B cell (primary cell): ENCODE results near the gene CCDC137. TPM values are rescaled to one million over a fixed set of nuclear protein-coding genes. Genes with fewer than 3 reads are reported as not detected.

Experiments used
- ATAC-seq: fragments of 200-7000 bp; cut with Tn5 transposase; one replicate; pipeline ENCODE4 v1.10.0; 2021; ENCODE audit warnings: low read depth, mild to moderate bottlenecking, moderate number of reproducible peaks, moderate library complexity
- CTCF ChIA-PET: fragments of 350-600 bp; sonication (Branson Sonifier 250); formaldehyde crosslinking; loops from one replicate; lab custom pipeline; 2021; ENCODE audit warnings: antibody characterized with exemption, inconsistent platforms; lab: Charles Lee
- POLR2A ChIA-PET: fragments of 350-600 bp; sonication (Branson Sonifier 250); formaldehyde crosslinking; loops from one replicate; lab custom pipeline; 2021; ENCODE audit warnings: antibody characterized with exemption; lab: Charles Lee
- DNase-seq: peaks from one replicate; pipeline ENCODE4 v3.0.0; 2013
- H2AFZ ChIP-seq: 2 replicates; pipeline ENCODE4 v1.6.1; 2012; ENCODE audit warnings: mild to moderate bottlenecking, low read depth, low read length; ENCODE audit not compliant: insufficient read depth, poor library complexity, severe bottlenecking
- H3K27ac ChIP-seq, 2 donors: 1 replicate in 1 of 2; 2 replicates in 1 of 2; pipeline ENCODE4 v1.5.1; 2012 to 2013; ENCODE audit warnings: low read length in 2 of 2, mild to moderate bottlenecking in 2 of 2, moderate library complexity in 1 of 2
- H3K27me3 ChIP-seq, 4 experiments: fragments of 200-600 bp in 1 of 4; sonication (generic) in 1 of 4; replicated peaks in 1 of 4; 1 replicate in 2 of 4; 2 replicates in 2 of 4; pipeline versions ENCODE4 v1.6.1 to v1.7.0; 2013 to 2016; ENCODE audit warnings: low read length in 3 of 4, mild to moderate bottlenecking in 2 of 4, mixed read lengths in 1 of 4, moderate library complexity in 1 of 4; ENCODE audit not compliant: insufficient read depth in 4 of 4, control insufficient read depth in 3 of 4; ENCODE audit errors: control extremely low read depth in 1 of 4
- H3K36me3 ChIP-seq, 2 experiments: replicated peaks in 1 of 2; 1 replicate in 1 of 2; 2 replicates in 1 of 2; pipeline versions ENCODE4 v1.6.1 to v1.7.1; 2013; ENCODE audit warnings: low read length in 1 of 2; ENCODE audit not compliant: insufficient read depth in 2 of 2, control insufficient read depth in 1 of 2; ENCODE audit errors: control extremely low read depth in 1 of 2, extremely low read depth in 1 of 2
- H3K4me1 ChIP-seq, 2 donors: fragments of 200-600 bp in 1 of 2; sonication (generic) in 1 of 2; 1 replicate in 1 of 2; 2 replicates in 1 of 2; pipeline versions ENCODE4 v1.5.1 to v1.6.1; 2013 to 2017; ENCODE audit warnings: low read length in 2 of 2; ENCODE audit not compliant: control insufficient read depth in 2 of 2, insufficient read depth in 2 of 2
- H3K4me2 ChIP-seq: replicated peaks from 2 replicates; pipeline ENCODE3; 2012; ENCODE audit warnings: mild to moderate bottlenecking, low read depth, low read length; ENCODE audit not compliant: poor library complexity, severe bottlenecking
- H3K4me3 ChIP-seq, 5 experiments: fragments of 200-600 bp in 1 of 5; sonication (generic) in 1 of 5; 1 replicate in 3 of 5; 2 replicates in 2 of 5; pipeline versions ENCODE4 v1.5.1 to v1.7.0; 2011 to 2016; ENCODE audit warnings: low read length in 4 of 5, mild to moderate bottlenecking in 4 of 5, low read depth in 2 of 5, control low read depth in 1 of 5, moderate library complexity in 1 of 5; ENCODE audit not compliant: insufficient read depth in 1 of 5; ENCODE audit errors: control extremely low read depth in 1 of 5, extremely low read depth in 1 of 5
- H3K79me2 ChIP-seq: fragments of 200-600 bp; sonication (generic); one replicate; pipeline ENCODE4 v1.6.0; 2016; ENCODE audit warnings: low read length; ENCODE audit not compliant: control insufficient read depth, insufficient read depth
- H3K9ac ChIP-seq: fragments of 200-600 bp; sonication (generic); 2 replicates; pipeline ENCODE4 v1.6.1; 2017; ENCODE audit warnings: mild to moderate bottlenecking, low read length, moderate library complexity
- H3K9me3 ChIP-seq, 3 donors: one replicate each; pipeline versions ENCODE4 v1.6.1 to v1.7.1; 2013; ENCODE audit warnings: low read length in 2 of 3; ENCODE audit not compliant: control insufficient read depth in 2 of 3, insufficient read depth in 1 of 3; ENCODE audit errors: control extremely low read depth in 1 of 3
- H4K20me1 ChIP-seq: 2 replicates; pipeline ENCODE4 v1.6.0; 2012; ENCODE audit warnings: mild to moderate bottlenecking, low read length; ENCODE audit not compliant: insufficient read depth, control insufficient read depth, poor library complexity, severe bottlenecking
- H3K27ac Mint-ChIP-seq: one replicate; pipeline ENCODE4 v1.8.0; 2021; ENCODE audit warnings: mixed read lengths
- H3K27me3 Mint-ChIP-seq: one replicate; pipeline ENCODE4 v1.8.0; 2021; ENCODE audit warnings: mixed read lengths
- H3K4me1 Mint-ChIP-seq: one replicate; pipeline ENCODE4 v1.8.0; 2021; ENCODE audit warnings: mixed read lengths
- H3K4me3 Mint-ChIP-seq: one replicate; pipeline ENCODE4 v1.8.0; 2021; ENCODE audit warnings: mixed read lengths
- H3K9me3 Mint-ChIP-seq: one replicate; pipeline ENCODE4 v1.8.0; 2022; ENCODE audit warnings: mixed read lengths; ENCODE audit not compliant: insufficient read depth
- EZH2 ChIP-seq: IDR thresholded peaks from 2 replicates; pipeline ENCODE4 v1.6.1; 2012; ENCODE audit warnings: borderline replicate concordance, low read depth, mild to moderate bottlenecking, moderate library complexity, low read length; ENCODE audit not compliant: insufficient read depth, poor library complexity, severe bottlenecking
- WGBS: methylation state at CpG from one replicate; pipeline ENCODE4 v1.1.5; 2013; ENCODE audit warnings: missing lambda C conversion rate; ENCODE audit not compliant: insufficient coverage; 5-methylcytosine and 5-hydroxymethylcytosine counted together
- intact Hi-C: fragments of 100-400 bp; cut with micrococcal nuclease; formaldehyde crosslinking; loops from one replicate; pipeline ENCODE4 v1.10.0; 2022
- polyA plus RNA-seq: library from polyadenylated mRNA; depleted of rRNA; stranded (reverse); fragments of >200 nt; gene quantifications from 2 replicates; pipeline ENCODE4 v1.2.3, GENCODE V29; 2012
- total RNA-seq, 2 donors: library from RNA; stranded (reverse); fragments of 120-200 nt in 1 of 2; gene quantifications; 1 replicate in 1 of 2; 2 replicates in 1 of 2; pipeline versions ENCODE4 v1.2.3 to v1.2.4, GENCODE V29; 2013 to 2022
- TF ChIP-seq, protein P1 (sequence below): fragments of 200-600 bp; IDR thresholded peaks from one replicate; pipeline ENCODE4 v1.8.0; 2022; ENCODE audit warnings: antibody characterized with exemption, mild to moderate bottlenecking

Gene CCDC137
- total and polyA plus RNA-seq, 2 donors (not counting 1 experiment from before 2014, with no cell fraction given) = 18.8 to 36.0 TPM

DNA sequence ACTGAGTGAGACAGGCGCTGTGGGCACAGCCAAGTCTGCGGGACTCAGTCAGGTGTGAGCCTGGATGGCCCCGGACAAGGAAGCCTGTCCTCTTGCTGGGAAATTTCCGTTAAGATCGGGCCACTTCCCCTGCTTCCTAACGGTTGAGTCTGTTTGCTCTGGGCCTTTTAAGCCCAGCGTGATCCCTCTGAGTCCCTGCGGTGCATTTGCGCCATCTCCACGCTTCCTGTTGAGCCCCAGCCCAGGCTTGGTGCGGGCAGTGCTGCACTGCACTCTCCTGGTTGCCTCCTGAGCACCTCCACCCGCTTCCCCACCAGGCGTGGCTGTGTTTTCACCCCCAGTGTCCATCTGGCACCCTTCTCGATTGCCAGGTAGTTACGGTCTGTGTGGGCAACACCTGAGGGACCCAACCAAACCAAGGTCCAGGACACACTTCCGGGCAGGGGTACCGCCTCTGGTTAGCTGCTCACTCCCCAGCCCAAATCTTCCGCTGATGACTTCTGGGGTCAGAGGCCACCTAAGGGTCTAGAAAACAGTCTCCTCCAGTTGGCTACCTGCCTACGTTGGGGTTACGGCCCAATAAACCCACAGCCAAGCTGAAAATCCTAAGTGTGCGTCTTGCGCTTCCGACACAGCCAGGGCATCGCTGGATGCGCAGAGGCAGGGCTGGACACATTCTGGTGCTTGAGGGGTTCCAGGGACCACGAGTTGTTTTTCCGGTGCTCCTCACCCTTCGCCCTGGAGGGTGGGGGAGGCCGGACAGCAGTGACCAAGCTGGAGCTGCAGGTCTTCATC is 44.2 kb downstream of the CCDC137 start:
- intact Hi-C loops = no loop called here
- Mint-ChIP-seq H3K9me3 (no peaks in the 10 kb centered on the region), H3K4me3 (peak overlapping the region; percentile 75), H3K27me3 (no peaks in the 10 kb centered on the region), H3K27ac (peak overlapping the region; percentile 41), H3K4me1 (peaks cover 14% of the 10 kb centered on the region)
- TF ChIP-seq, protein P1, sequence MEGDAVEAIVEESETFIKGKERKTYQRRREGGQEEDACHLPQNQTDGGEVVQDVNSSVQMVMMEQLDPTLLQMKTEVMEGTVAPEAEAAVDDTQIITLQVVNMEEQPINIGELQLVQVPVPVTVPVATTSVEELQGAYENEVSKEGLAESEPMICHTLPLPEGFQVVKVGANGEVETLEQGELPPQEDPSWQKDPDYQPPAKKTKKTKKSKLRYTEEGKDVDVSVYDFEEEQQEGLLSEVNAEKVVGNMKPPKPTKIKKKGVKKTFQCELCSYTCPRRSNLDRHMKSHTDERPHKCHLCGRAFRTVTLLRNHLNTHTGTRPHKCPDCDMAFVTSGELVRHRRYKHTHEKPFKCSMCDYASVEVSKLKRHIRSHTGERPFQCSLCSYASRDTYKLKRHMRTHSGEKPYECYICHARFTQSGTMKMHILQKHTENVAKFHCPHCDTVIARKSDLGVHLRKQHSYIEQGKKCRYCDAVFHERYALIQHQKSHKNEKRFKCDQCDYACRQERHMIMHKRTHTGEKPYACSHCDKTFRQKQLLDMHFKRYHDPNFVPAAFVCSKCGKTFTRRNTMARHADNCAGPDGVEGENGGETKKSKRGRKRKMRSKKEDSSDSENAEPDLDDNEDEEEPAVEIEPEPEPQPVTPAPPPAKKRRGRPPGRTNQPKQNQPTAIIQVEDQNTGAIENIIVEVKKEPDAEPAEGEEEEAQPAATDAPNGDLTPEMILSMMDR = no peak
- TF ChIP-seq EZH2 = no peak
- H3K4me2 ChIP-seq = peak overlapping the region; percentile 95
- WGBS = 18% methylated on average over 29 of the region's 29 CpGs
- H3K4me1 ChIP-seq = peaks cover 15 to 25% of the 10 kb centered on the region in 2 donors
- ChIA-PET CTCF (interaction anchor here (0.8 to 0.9 kb wide), 2 partner anchors 8 to 9 kb away, joined by 3 read pairs; partner anchors contain the start of gene MRPL12), POLR2A (interaction anchor here (1.3 kb wide), 1 partner anchor 27 kb away, joined by 8 read pairs; the partner anchor contains the start of genes ARL16 and HGS)
- no peak overlapping the region for H3K27ac ChIP-seq
- H3K4me3 ChIP-seq = peak overlapping the region in 3 of 5 experiments; percentile 7 to 32 (median 8)
- peak overlapping the region; percentile 86 for H2AFZ ChIP-seq
- H3K9me3 ChIP-seq = no peaks in the 10 kb centered on the region
- no peaks in the 10 kb centered on the region for H4K20me1 ChIP-seq
- H3K79me2 ChIP-seq = no peaks in the 10 kb centered on the region
- ATAC-seq (no peak), DNase-seq (no peak)
- no peak overlapping the region for H3K9ac ChIP-seq
- H3K36me3 ChIP-seq = peaks cover 0 to 10% of the 10 kb centered on the region in 2 experiments
- peaks cover 0 to 3% (median 0%) of the 10 kb centered on the region in 4 experiments for H3K27me3 ChIP-seq
